ENCODE results near the gene MAPK7. TPM values are rescaled to one million over a fixed set of nuclear protein-coding genes. Genes with fewer than 3 reads are reported as not detected.

MAPK7 gene
- total RNA-seq, 2 experiments from 2014 or later, result 31.5 to 33.5 TPM

- no peak for ATAC-seq
- POLR2A ChIA-PET, result no interaction called here
- H3K27me3 Mint-ChIP-seq (ENCODE audit: low read depth), result peaks cover 13% of the 10 kb centered on the region
- no peak overlapping the region for H3K4me3 Mint-ChIP-seq
- DNase-seq, result no peak
- H3K4me1 Mint-ChIP-seq (ENCODE audit: low read depth), result peaks cover 2% of the 10 kb centered on the region
- H3K36me3 Mint-ChIP-seq (ENCODE audit: low read depth), result no peaks in the 10 kb centered on the region
- CTCF ChIA-PET, result no interaction called here
- no peak overlapping the region for H3K27ac Mint-ChIP-seq
- no peaks in the 10 kb centered on the region for H3K9me3 Mint-ChIP-seq (ENCODE audit: insufficient read depth)
Observed at GRCh38 chr17:19399750-19400450, 21.6 kb downstream of the MAPK7 start.

- ChIA-PET POLR2A (interaction anchor here (0.6 kb wide), 1 partner anchor 407 kb away, joined by 3 read pairs; no protein-coding TSS in a partner anchor), CTCF (no interaction called here)
- no peak for ATAC-seq
- Mint-ChIP-seq H3K4me3 (no peak overlapping the region), H3K4me1 (ENCODE audit: low read depth) (peaks cover 2% of the 10 kb centered on the region), H3K36me3 (ENCODE audit: low read depth) (no peaks in the 10 kb centered on the region), H3K27me3 (ENCODE audit: low read depth) (peaks cover 10% of the 10 kb centered on the region), H3K27ac (no peak overlapping the region), H3K9me3 (ENCODE audit: insufficient read depth) (no peaks in the 10 kb centered on the region)
- no peak for DNase-seq
Observed at GRCh38 chr17:19401321-19402010, 23.2 kb downstream of the MAPK7 start.

- ChIA-PET POLR2A (no interaction called here), CTCF (no interaction called here)
- Mint-ChIP-seq H3K4me1 (ENCODE audit: low read depth) (peaks cover 2% of the 10 kb centered on the region), H3K4me3 (no peak overlapping the region), H3K9me3 (ENCODE audit: insufficient read depth) (no peaks in the 10 kb centered on the region), H3K27me3 (ENCODE audit: low read depth) (peaks cover 6% of the 10 kb centered on the region), H3K27ac (no peak overlapping the region), H3K36me3 (ENCODE audit: low read depth) (no peaks in the 10 kb centered on the region)
- DNase-seq, result no peak
- ATAC-seq, result no peak
Observed at GRCh38 chr17:19402171-19402570, 23.9 kb downstream of the MAPK7 start.

- DNase-seq (no peak), ATAC-seq (no peak)
- no peak overlapping the region for H3K27ac Mint-ChIP-seq
- peaks cover 2% of the 10 kb centered on the region for H3K4me1 Mint-ChIP-seq (ENCODE audit: low read depth)
- no peaks in the 10 kb centered on the region for H3K36me3 Mint-ChIP-seq (ENCODE audit: low read depth)
- H3K4me3 Mint-ChIP-seq, result no peak overlapping the region
- peaks cover 6% of the 10 kb centered on the region for H3K27me3 Mint-ChIP-seq (ENCODE audit: low read depth)
- no peaks in the 10 kb centered on the region for H3K9me3 Mint-ChIP-seq (ENCODE audit: insufficient read depth)
- ChIA-PET CTCF (no interaction called here), POLR2A (no interaction called here)
Observed at GRCh38 chr17:19403021-19403420, 24.7 kb downstream of the MAPK7 start.

GRCh38 chr17:19404264-19404663 lies 26.0 kb downstream of the MAPK7 start:
- Mint-ChIP-seq H3K9me3 (ENCODE audit: insufficient read depth) (no peaks in the 10 kb centered on the region), H3K4me3 (no peak overlapping the region), H3K27ac (no peak overlapping the region), H3K36me3 (ENCODE audit: low read depth) (no peaks in the 10 kb centered on the region), H3K27me3 (ENCODE audit: low read depth) (peaks cover 9% of the 10 kb centered on the region), H3K4me1 (ENCODE audit: low read depth) (no peaks in the 10 kb centered on the region)
- ATAC-seq, result no peak
- POLR2A ChIA-PET, result no interaction called here
- DNase-seq, result no peak
- CTCF ChIA-PET, result interaction anchor here (1.9 kb wide), 1 partner anchor 43 kb away, joined by 5 read pairs; no protein-coding TSS in a partner anchor

GRCh38 chr17:19405114-19405513 lies 26.8 kb downstream of the MAPK7 start:
- CTCF ChIA-PET, result interaction anchor here (1.9 kb wide), 1 partner anchor 42 kb away, joined by 5 read pairs; no protein-coding TSS in a partner anchor

GRCh38 chr17:19407601-19408345 lies 29.5 kb downstream of the MAPK7 start:
- ATAC-seq (no peak), DNase-seq (no peak)
- Mint-ChIP-seq H3K27me3 (ENCODE audit: low read depth) (peaks cover 15% of the 10 kb centered on the region), H3K36me3 (ENCODE audit: low read depth) (no peaks in the 10 kb centered on the region), H3K9me3 (ENCODE audit: insufficient read depth) (no peaks in the 10 kb centered on the region), H3K4me3 (no peak overlapping the region), H3K27ac (no peak overlapping the region), H3K4me1 (ENCODE audit: low read depth) (no peaks in the 10 kb centered on the region)
- POLR2A ChIA-PET, result no interaction called here
- CTCF ChIA-PET, result interaction anchor here (1.3 kb wide), 1 partner anchor 69 kb away, joined by 3 read pairs; no protein-coding TSS in a partner anchor

More at GRCh38 chr17:19405114-19405513, 26.8 kb downstream of the MAPK7 start:
- no peak for ATAC-seq
- Mint-ChIP-seq H3K4me3 (no peak overlapping the region), H3K9me3 (ENCODE audit: insufficient read depth) (no peaks in the 10 kb centered on the region), H3K27ac (no peak overlapping the region), H3K27me3 (ENCODE audit: low read depth) (peaks cover 14% of the 10 kb centered on the region), H3K36me3 (ENCODE audit: low read depth) (no peaks in the 10 kb centered on the region), H3K4me1 (ENCODE audit: low read depth) (no peaks in the 10 kb centered on the region)
- no peak for DNase-seq
- POLR2A ChIA-PET, result no interaction called here

- Mint-ChIP-seq H3K27ac (no peak overlapping the region), H3K4me3 (no peak overlapping the region), H3K27me3 (ENCODE audit: low read depth) (peaks cover 15% of the 10 kb centered on the region), H3K9me3 (ENCODE audit: insufficient read depth) (no peaks in the 10 kb centered on the region), H3K4me1 (ENCODE audit: low read depth) (no peaks in the 10 kb centered on the region), H3K36me3 (ENCODE audit: low read depth) (no peaks in the 10 kb centered on the region)
- no peak for ATAC-seq
- DNase-seq, result no peak
- ChIA-PET CTCF (interaction anchor here (1.3 kb wide), 1 partner anchor 70 kb away, joined by 3 read pairs; no protein-coding TSS in a partner anchor), POLR2A (no interaction called here)
Observed at GRCh38 chr17:19408346-19408710, 30.0 kb downstream of the MAPK7 start.

GRCh38 chr17:19409066-19409465 lies 30.8 kb downstream of the MAPK7 start:
- Mint-ChIP-seq H3K4me1 (ENCODE audit: low read depth) (no peaks in the 10 kb centered on the region), H3K27me3 (ENCODE audit: low read depth) (peaks cover 12% of the 10 kb centered on the region), H3K4me3 (no peak overlapping the region), H3K27ac (no peak overlapping the region), H3K9me3 (ENCODE audit: insufficient read depth) (no peaks in the 10 kb centered on the region), H3K36me3 (ENCODE audit: low read depth) (no peaks in the 10 kb centered on the region)
- ChIA-PET CTCF (no interaction called here), POLR2A (no interaction called here)
- DNase-seq, result no peak
- ATAC-seq, result no peak

GRCh38 chr17:19409509-19409908 lies 31.2 kb downstream of the MAPK7 start:
- Mint-ChIP-seq H3K4me3 (no peak overlapping the region), H3K36me3 (ENCODE audit: low read depth) (no peaks in the 10 kb centered on the region), H3K27ac (no peak overlapping the region), H3K27me3 (ENCODE audit: low read depth) (peaks cover 12% of the 10 kb centered on the region), H3K4me1 (ENCODE audit: low read depth) (no peaks in the 10 kb centered on the region), H3K9me3 (ENCODE audit: insufficient read depth) (no peaks in the 10 kb centered on the region)
- DNase-seq (no peak), ATAC-seq (no peak)
- ChIA-PET CTCF (no interaction called here), POLR2A (no interaction called here)

- POLR2A ChIA-PET, result no interaction called here
- ATAC-seq, result no peak
- Mint-ChIP-seq H3K36me3 (ENCODE audit: low read depth) (no peaks in the 10 kb centered on the region), H3K9me3 (ENCODE audit: insufficient read depth) (no peaks in the 10 kb centered on the region), H3K27me3 (ENCODE audit: low read depth) (peaks cover 12% of the 10 kb centered on the region), H3K4me3 (no peak overlapping the region), H3K4me1 (ENCODE audit: low read depth) (no peaks in the 10 kb centered on the region), H3K27ac (no peak overlapping the region)
- CTCF ChIA-PET, result no interaction called here
- DNase-seq, result no peak
Observed at GRCh38 chr17:19410091-19410490, 31.8 kb downstream of the MAPK7 start.

All from activated CD8-positive, alpha-beta T cell treated with anti-CD3 and anti-CD28 coated beads, Interleukin-2, amount 10 ng/mL, durations not matched to agents 7 days and 5 days (primary cell).